Measurements from ENCODE around the gene RPS5. TPM values are rescaled to one million over a fixed set of nuclear protein-coding genes. Genes with fewer than 3 reads are reported as not detected.
"Not testable (repeated sequence)": the region's sequence is repeated elsewhere in the genome, so short reads cannot be mapped to it uniquely, and the experiment has no call there.

RPS5 gene
- total RNA-seq, 4 donors from 2014 or later = 1,209 to 2,449 (median 1,340) TPM

DNA sequence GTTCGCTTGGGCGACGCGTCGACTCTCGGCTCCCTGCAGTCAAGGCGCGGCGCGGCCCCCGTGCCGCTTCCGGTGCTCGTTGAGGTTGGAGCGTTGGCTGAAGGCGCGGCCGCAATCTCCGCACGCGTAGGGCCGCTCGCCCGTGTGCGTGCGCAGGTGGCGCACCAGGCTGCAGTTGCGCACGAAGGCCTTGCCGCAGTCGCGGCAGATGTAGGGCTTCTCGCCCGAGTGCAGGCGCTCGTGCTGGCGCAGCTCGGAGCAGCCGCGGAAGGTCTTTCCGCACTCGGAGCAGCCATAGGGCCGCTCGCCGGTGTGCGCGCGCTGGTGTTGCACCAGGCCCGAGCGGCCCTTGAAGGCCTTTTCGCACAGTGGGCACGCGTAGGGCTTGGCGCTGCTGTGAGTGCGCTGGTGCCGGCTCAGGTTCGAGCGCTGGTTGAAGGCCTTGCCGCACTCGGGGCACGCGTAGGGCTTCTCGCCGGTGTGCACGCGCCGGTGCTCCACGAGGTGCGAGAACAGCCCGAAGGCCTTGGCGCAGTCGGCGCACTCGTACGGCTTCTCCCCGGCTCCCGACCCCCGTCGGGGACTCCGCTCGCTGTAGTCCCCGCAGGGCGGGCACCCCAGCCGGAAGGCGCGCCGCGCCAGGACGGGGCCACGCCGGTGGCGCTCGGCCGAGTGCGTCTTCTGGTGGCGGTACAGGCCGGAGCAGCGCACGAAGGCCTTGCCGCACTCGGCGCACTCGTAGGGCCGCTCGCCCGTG is 19.2 kb upstream of the RPS5 start:
- Histone ChIP-seq H3K27ac (no peak overlapping the region), H3K4me3 (replicated peaks in 1 of 3) (no peak overlapping the region), H3K4me1 (peaks cover 0 to 6% of the 10 kb centered on the region in 2 donors), H3K27me3 (no peaks in the 10 kb centered on the region), H3K9me3 (no peaks in the 10 kb centered on the region), H3K36me3 (no peaks in the 10 kb centered on the region)
- intact Hi-C loops (cut with DNase I) = no loop called here
- DNase-seq = no peak
- TF ChIP-seq, protein P1, sequence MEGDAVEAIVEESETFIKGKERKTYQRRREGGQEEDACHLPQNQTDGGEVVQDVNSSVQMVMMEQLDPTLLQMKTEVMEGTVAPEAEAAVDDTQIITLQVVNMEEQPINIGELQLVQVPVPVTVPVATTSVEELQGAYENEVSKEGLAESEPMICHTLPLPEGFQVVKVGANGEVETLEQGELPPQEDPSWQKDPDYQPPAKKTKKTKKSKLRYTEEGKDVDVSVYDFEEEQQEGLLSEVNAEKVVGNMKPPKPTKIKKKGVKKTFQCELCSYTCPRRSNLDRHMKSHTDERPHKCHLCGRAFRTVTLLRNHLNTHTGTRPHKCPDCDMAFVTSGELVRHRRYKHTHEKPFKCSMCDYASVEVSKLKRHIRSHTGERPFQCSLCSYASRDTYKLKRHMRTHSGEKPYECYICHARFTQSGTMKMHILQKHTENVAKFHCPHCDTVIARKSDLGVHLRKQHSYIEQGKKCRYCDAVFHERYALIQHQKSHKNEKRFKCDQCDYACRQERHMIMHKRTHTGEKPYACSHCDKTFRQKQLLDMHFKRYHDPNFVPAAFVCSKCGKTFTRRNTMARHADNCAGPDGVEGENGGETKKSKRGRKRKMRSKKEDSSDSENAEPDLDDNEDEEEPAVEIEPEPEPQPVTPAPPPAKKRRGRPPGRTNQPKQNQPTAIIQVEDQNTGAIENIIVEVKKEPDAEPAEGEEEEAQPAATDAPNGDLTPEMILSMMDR (IDR thresholded peaks at IDR 0.05) = no peak
- TF ChIP-seq POLR2A (IDR thresholded peaks at IDR 0.05) = no peak
- whole genome bisulfite sequencing, 2 donors = 84% methylated on average over 36 to 105 of the region's 106 CpGs

DNA sequence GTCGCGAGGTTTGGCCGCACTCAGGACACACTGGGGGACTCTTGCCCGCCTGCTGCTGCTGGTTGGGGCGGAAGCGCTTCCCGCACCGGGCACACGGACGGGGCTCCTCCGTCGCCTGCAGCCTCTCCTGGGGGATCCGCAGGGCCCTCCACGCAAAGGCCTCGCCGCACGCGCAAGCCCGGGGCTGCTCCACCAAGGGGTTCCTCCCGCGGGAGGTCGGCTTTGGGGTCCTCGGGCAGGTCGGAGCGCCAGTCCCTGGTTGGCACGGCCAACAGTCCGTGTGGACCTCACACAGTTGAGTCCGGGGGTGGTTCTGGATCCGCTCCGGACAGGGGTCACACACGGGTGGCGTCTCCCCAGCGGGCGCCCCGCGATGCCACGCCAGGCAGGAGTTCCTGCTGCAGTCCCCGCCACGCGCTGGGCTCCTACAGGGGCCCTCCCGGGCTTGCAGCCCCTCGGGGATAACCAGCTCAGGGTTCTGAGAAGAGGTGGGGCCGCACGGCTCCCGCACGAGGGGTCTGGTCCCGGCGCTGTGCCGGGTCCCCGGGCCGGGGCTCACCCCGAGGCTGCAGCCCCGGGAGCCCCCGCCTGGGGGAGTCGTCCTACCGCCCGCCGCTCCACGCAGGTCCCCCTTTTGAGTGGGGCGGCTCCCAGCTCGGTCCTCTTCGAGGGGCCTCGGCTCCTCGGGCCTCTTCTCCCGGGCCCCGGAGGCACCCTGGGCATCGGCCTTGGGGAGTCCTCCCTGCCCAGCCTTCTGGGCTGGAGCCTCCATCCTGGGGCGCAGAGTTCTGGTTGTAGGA is 18.3 kb upstream of the RPS5 start:
- Histone ChIP-seq H3K36me3 (no peaks in the 10 kb centered on the region), H3K4me3 (replicated peaks in 1 of 3) (no peak overlapping the region), H3K9me3 (no peaks in the 10 kb centered on the region), H3K4me1 (peaks cover 0 to 9% of the 10 kb centered on the region in 2 donors), H3K27ac (no peak overlapping the region), H3K27me3 (no peaks in the 10 kb centered on the region)
- TF ChIP-seq, protein P1 (IDR thresholded peaks at IDR 0.05) = no peak
- no peak for TF ChIP-seq POLR2A (IDR thresholded peaks at IDR 0.05)
- DNase-seq = no peak
- intact Hi-C loops (cut with DNase I) = no loop called here
- 93 to 100% methylated on average over 1 to 37 of the region's 68 CpGs for WGBS, 2 donors

DNA sequence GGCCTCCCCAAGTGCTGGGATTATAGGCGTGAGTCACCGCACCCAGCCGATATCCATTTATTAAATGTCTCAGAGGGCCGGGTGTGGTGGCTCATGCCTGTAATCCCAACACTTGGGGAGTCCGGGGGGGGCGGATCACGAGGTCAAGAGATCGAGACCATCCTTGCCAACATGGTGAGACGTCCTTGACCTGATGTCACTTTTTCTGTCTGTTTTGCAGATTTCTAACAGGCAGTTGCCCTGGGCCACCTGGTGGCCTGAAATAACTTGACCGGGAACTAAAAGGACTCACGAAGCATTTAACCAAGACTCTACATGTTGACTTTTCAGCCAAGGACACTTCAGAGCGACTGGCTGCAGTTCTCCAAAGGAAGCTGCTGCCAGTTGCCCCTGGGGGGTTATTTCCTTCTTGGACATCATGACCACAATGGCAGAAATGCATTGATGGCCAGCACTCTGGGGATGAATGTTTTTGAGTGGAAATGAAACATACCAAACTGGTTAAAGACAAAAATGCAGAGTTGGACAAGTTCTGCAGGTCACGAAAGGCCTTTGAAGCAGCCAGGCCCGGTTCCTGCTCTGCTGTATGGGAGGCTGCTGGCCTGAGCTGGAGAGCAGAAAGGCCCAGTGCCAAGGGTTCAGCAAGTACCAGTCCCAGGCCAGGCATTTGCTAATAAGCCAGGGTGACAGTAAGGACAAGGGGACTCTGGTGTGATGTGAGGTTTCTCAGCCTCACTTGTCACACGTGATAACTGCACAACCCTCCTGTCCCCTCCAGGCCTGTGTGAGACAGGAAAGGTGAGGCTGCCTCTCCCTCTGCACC is 14.5 kb upstream of the RPS5 start:
- DNase-seq = peak; percentile 48 to 53
- Histone ChIP-seq H3K4me3 (replicated peaks in 1 of 3) (no peak overlapping the region), H3K36me3 (no peaks in the 10 kb centered on the region), H3K9me3 (no peaks in the 10 kb centered on the region), H3K4me1 (peaks cover 0 to 9% of the 10 kb centered on the region in 2 donors), H3K27ac (no peak overlapping the region), H3K27me3 (no peaks in the 10 kb centered on the region)
- WGBS, 2 donors = 46 to 57% methylated on average over 9 to 15 of the region's 15 CpGs
- no peak for TF ChIP-seq POLR2A (IDR thresholded peaks at IDR 0.05)
- TF ChIP-seq, protein P1 (IDR thresholded peaks at IDR 0.05) = peak in 2 of 6 experiments; percentile 23 to 30
- intact Hi-C loops (cut with DNase I) = no loop called here

DNA sequence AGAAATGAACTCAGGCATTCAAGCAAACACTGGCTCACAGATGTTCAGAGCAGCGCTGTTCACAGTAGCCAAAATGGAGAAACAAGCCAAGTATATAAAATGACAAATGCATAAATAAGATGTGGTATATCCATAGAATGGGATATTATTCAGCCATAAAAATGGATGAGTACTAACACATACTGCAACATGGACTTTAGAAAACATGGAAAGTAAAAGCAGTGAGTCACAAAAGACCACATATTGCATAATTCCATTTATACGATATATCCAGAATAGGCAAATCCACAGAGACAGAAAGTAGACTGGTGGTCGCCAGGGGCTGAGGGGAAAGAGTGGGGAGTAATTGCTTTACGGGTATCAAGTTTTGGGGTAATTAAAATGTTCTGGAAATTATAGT is 12.9 kb upstream of the RPS5 start:
- TF ChIP-seq POLR2A (IDR thresholded peaks at IDR 0.05) = no peak
- TF ChIP-seq, protein P1 (IDR thresholded peaks at IDR 0.05) = no peak
- 92 to 95% methylated on average over 4 of the region's 4 CpGs for WGBS, 2 donors
- no peak overlapping the region for H3K27ac ChIP-seq

DNA sequence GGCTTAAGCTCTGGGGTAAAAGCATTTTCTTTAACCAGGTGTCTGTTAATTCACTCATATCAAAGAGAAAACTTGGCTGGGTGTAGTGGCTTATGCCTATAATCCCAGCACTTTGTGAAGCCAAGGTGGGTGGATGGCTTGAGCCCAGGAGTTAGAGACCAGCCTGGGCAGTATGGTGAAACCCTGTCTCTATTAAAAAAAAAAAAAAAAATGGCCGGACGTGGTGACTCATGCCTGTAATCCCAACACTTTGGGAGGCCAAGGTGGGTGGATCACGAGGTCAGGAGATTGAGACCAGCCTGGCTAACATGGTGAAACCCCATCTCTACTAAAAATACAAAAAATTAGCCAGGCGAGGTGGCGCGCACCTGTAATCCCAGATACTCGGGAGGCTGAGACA is 10.3 kb upstream of the RPS5 start:
- WGBS, 2 donors = 85 to 95% methylated on average over 7 of the region's 7 CpGs
- intact Hi-C loops (cut with DNase I); H3K4me3 ChIP-seq (replicated peaks in 1 of 3); H3K36me3 ChIP-seq; H3K9me3 ChIP-seq; DNase-seq; H3K27me3 ChIP-seq; H3K27ac ChIP-seq: not testable (repeated sequence)
- peaks cover 11 to 27% of the 10 kb centered on the region in 2 donors for H3K4me1 ChIP-seq

More for the DNA sequence above, 12.9 kb upstream of the RPS5 start:
- Histone ChIP-seq H3K4me1 (peaks cover 0 to 10% of the 10 kb centered on the region in 2 donors), H3K27me3 (no peaks in the 10 kb centered on the region), H3K36me3 (no peaks in the 10 kb centered on the region), H3K9me3 (no peaks in the 10 kb centered on the region), H3K4me3 (replicated peaks in 1 of 3) (no peak overlapping the region)
- intact Hi-C loops (cut with DNase I) = no loop called here
- DNase-seq = no peak

All from thyroid gland (tissue), 4 donors.